ENCODE results near the gene RUNX1. TPM values are rescaled to one million over a fixed set of nuclear protein-coding genes. Genes with fewer than 3 reads are reported as not detected.
A peak's percentile ranks its signal among the peaks of the same experiment; 100 is the strongest.
"Not testable (repeated sequence)": the region's sequence is repeated elsewhere in the genome, so short reads cannot be mapped to it uniquely, and the experiment has no call there.

RUNX1 gene
- total and polyA plus RNA-seq, 5 experiments from 2014 or later: 13.1 to 69.0 (median 22.6) TPM

DNA sequence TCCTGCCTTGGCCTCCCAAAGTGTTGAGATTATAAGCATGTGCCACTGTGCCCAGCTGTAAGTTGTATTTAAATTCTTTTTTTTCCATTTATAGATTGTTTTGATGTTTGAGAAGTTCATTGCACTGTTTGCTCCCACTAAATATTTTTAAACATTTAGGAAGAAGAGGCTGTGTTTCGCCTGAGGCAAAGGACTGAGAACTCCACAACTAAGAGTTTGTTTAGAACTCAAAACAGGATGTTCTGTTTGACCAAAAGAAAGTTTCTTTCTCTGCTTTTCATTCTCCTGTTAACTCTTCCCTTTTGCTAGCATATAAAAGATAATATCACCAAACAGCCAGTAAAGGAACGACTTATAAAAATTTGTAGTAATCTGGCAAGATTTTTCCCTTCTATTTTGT is 87.0 kb downstream of the RUNX1 start:
- ATAC-seq: no peak
- POLR2A ChIA-PET: no interaction called here
- no peaks in the 10 kb centered on the region for H3K27me3 Mint-ChIP-seq
- DNase-seq: no peak
- peak overlapping the region; percentile 34 to 71 (median 60) for H3K4me3 Mint-ChIP-seq
- H3K4me1 Mint-ChIP-seq: peaks cover 44 to 84% (median 77%) of the 10 kb centered on the region in 4 donors
- no peaks in the 10 kb centered on the region for H3K9me3 Mint-ChIP-seq
- H3K36me3 Mint-ChIP-seq: peaks cover 0 to 29% (median 2%) of the 10 kb centered on the region in 3 donors
- H3K27ac Mint-ChIP-seq: peak overlapping the region; percentile 1 to 86 (median 67)

DNA sequence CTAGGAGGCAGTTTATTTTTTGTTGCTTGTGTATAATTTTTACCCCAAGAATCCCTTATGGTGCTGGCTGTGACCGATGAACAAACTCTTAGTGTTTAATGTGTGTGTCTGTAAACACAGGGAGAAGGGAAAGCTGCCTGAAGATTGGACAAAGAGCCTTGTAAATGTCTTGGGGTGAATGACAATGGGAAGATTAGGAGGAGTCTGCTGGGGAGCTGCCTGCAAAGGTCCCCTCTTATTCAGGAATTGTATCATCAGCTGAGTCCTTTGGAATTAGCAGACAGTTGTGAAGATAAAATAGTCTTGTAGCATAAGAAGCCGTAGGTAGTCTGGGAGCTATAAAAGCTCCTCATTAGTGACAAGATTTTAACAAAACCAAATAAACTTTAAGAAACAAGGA is 88.4 kb downstream of the RUNX1 start:
- Mint-ChIP-seq H3K4me1 (peaks cover 48 to 86% (median 82%) of the 10 kb centered on the region in 4 donors), H3K4me3 (peak overlapping the region in 1 of 10 donors; percentile 3)
- POLR2A ChIA-PET: interaction anchor here (1.1 to 1.3 kb wide), 2 partner anchors 14 to 87 kb away, joined by 3 to 4 read pairs; no protein-coding TSS in a partner anchor

DNA sequence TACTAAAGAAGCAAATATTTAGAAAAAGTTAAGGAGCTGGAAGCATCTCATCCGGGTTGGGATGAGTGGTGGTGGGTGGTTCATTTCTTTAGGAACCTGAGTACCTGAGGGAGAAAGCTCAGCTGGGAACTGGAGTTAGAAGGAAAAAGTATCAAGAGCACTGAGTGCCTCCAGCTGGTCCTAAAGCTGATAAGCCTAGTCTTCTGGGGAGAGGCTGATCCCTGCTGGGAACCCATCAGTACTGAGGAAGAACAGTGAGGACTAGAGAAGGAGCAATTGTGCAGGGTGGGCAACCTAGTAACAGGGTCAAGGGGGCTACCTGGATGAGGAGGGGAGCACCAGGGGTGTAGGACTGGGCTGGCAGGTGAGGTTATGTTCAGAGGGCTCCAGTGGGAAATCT is 89.5 kb downstream of the RUNX1 start:
- peaks cover 5 to 29% (median 19%) of the 10 kb centered on the region in 3 donors for H3K36me3 Mint-ChIP-seq
- H3K4me3 Mint-ChIP-seq: peak overlapping the region in 2 of 10 donors; percentile 26 to 41
- H3K27me3 Mint-ChIP-seq: no peaks in the 10 kb centered on the region
- H3K27ac Mint-ChIP-seq: peak overlapping the region in 5 of 10 donors; percentile 13 to 71 (median 57)
- ATAC-seq (no peak), DNase-seq (no peak)
- peaks cover 45 to 83% (median 81%) of the 10 kb centered on the region in 4 donors for H3K4me1 Mint-ChIP-seq
- POLR2A ChIA-PET: interaction anchor here (0.6 kb wide), 1 partner anchor 22 kb away, joined by 3 read pairs; no protein-coding TSS in a partner anchor
- H3K9me3 Mint-ChIP-seq: peaks cover 0 to 3% (median 0%) of the 10 kb centered on the region in 9 donors

More for the DNA sequence above, 88.4 kb downstream of the RUNX1 start:
- peak overlapping the region in 3 of 10 donors; percentile 13 to 57 (median 26) for H3K27ac Mint-ChIP-seq
- DNase-seq (no peak), ATAC-seq (no peak)
- peaks cover 5 to 35% (median 13%) of the 10 kb centered on the region in 3 donors for H3K36me3 Mint-ChIP-seq
- H3K27me3 Mint-ChIP-seq: no peaks in the 10 kb centered on the region
- H3K9me3 Mint-ChIP-seq: peaks cover 0 to 3% (median 0%) of the 10 kb centered on the region in 9 donors

DNA sequence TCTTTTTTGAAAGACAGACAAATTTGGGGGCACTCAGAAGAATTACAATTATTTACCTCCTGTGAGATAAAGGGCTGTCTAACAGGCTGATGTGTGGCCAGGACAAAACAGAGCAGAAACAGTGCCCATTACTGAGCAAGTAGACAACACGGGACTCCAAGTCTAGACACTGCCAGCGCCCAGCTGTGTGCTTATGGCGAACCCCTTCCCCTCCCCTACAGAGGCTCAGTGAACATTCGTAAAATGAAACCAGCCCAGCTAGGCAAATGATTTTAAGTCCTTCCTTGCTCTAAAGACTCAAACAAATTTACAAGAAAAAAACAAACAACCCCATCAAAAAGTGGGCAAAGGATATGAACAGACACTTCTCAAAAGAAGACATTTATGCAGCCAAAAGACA is 91.1 kb downstream of the RUNX1 start:
- peaks cover 42 to 83% (median 81%) of the 10 kb centered on the region in 4 donors for H3K4me1 Mint-ChIP-seq
- POLR2A ChIA-PET: interaction anchor here (2.0 kb wide), 1 partner anchor 16 kb away, joined by 4 read pairs; no protein-coding TSS in a partner anchor
- ATAC-seq (no peak), DNase-seq (no peak)
- H3K27ac Mint-ChIP-seq: peak overlapping the region in 4 of 10 donors; percentile 31 to 77 (median 41)
- peaks cover 0 to 3% (median 0%) of the 10 kb centered on the region in 9 donors for H3K9me3 Mint-ChIP-seq
- no peaks in the 10 kb centered on the region for H3K27me3 Mint-ChIP-seq
- H3K36me3 Mint-ChIP-seq: peaks cover 5 to 24% (median 19%) of the 10 kb centered on the region in 3 donors
- peak overlapping the region in 2 of 10 donors; percentile 12 to 18 for H3K4me3 Mint-ChIP-seq

DNA sequence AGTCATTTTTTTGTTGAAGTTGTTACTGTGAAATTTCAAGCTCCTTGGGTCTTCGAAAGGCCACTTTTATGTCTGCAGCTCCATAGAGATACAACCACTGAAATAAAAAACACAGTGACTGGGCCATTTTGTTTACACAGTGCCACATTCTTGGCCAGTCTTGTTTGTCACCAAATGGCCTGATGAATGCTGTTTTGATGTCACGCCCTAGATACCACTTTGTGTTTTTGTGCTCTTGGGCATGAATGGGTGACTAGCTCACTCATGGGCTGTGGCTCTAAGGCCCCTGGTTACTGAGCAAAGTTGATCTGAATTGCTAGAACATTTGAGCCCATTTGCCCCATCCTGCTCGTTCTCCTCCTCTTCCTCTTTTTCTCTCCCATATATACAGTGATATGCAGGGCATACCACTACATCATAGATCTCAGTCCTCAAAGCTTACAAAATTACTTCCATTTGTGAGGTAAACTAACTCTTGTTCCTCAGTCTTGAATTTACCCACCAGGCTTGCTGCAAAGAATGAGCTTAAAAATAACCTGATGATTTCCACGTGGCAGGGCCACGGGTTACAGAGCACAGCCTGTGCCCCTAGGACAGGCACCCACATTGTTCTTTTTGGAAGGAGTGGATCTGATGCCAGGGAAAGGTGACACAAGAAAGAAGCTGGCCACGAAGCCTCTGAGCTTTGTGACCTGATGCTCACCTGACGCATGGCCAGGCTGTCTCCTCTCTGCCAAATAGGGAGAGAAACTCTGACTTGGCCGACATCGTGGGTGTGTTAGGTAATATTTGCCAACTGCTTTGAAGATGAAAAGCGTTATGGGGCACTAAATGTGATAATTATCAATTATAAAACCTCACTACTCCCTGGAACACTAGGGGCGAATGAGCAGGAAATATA is 92.4 kb downstream of the RUNX1 start:
- Mint-ChIP-seq H3K4me3 (peak overlapping the region in 2 of 10 donors; percentile 14 to 22), H3K27ac (peak overlapping the region in 7 of 10 donors; percentile 0 to 81 (median 13)), H3K9me3 (peaks cover 0 to 3% (median 0%) of the 10 kb centered on the region in 9 donors), H3K36me3 (peaks cover 5 to 28% (median 19%) of the 10 kb centered on the region in 3 donors), H3K4me1 (peaks cover 37 to 80% (median 78%) of the 10 kb centered on the region in 4 donors), H3K27me3 (no peaks in the 10 kb centered on the region)
- POLR2A ChIA-PET: interaction anchor here (1.1 to 2.0 kb wide), 2 partner anchors 18 to 91 kb away, joined by 3 to 4 read pairs; no protein-coding TSS in a partner anchor
- DNase-seq: no peak
- ATAC-seq: no peak

DNA sequence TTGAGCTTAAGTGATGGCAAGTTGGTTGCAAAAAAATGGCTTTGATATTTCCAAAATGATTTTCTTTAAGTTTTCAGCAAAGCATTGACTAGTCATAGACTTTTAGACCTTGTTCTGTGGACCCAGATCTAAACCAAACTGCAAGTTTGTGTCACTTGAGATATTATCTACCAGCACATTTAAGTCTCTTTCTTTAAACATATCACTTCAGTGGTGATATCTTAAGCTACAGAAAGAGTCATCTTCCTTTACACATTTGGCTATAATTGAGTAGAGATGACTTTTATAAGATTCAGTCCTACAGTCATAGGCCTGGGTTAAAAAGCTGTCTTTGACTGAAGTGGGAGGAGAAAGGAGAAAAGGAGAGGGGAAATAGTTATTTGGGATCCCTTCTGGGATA is 95.2 kb downstream of the RUNX1 start:
- Mint-ChIP-seq H3K36me3 (peaks cover 5 to 28% (median 19%) of the 10 kb centered on the region in 3 donors), H3K27ac (peak overlapping the region in 4 of 10 donors; percentile 39 to 86 (median 50)), H3K4me1 (peaks cover 34 to 76% (median 70%) of the 10 kb centered on the region in 4 donors), H3K9me3 (peaks cover 0 to 3% (median 0%) of the 10 kb centered on the region in 9 donors), H3K4me3 (no peak overlapping the region), H3K27me3 (no peaks in the 10 kb centered on the region)
- ATAC-seq: no peak
- DNase-seq: no peak
- POLR2A ChIA-PET: interaction anchor here (0.9 to 1.2 kb wide), 2 partner anchors 9 to 39 kb away, joined by 3 to 5 read pairs; no protein-coding TSS in a partner anchor

DNA sequence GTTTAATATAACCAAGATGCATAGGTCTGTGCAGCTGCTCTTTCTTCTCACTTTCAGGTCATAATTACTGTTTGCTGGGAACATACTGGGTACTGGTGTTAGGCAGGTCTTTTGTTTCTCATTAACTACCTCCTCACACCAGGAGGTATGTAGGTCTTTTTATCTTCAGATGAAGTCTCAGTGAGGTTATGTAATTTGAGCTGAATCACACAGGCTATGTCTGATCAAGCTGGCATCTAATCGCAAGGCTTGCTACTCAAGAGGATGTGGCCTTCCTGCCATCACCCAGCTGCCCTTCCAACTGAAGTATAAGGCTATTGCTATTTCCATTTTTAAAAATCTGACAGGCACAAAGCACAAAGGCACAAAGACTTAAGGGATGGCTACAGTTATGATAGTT is 96.4 kb downstream of the RUNX1 start:
- ATAC-seq: peak in 1 of 2 donors; percentile 33
- Mint-ChIP-seq H3K4me1 (peaks cover 33 to 80% (median 74%) of the 10 kb centered on the region in 4 donors), H3K27me3 (no peaks in the 10 kb centered on the region), H3K27ac (peak overlapping the region in 5 of 10 donors; percentile 26 to 74 (median 63)), H3K36me3 (peaks cover 5 to 26% (median 17%) of the 10 kb centered on the region in 3 donors), H3K9me3 (peaks cover 0 to 3% (median 0%) of the 10 kb centered on the region in 9 donors), H3K4me3 (peak overlapping the region in 2 of 10 donors; percentile 25 to 56)
- no peak for DNase-seq
- POLR2A ChIA-PET: interaction anchor here (0.6 to 1.0 kb wide), 2 partner anchors 15 to 16 kb away, joined by 3 to 4 read pairs; no protein-coding TSS in a partner anchor

DNA sequence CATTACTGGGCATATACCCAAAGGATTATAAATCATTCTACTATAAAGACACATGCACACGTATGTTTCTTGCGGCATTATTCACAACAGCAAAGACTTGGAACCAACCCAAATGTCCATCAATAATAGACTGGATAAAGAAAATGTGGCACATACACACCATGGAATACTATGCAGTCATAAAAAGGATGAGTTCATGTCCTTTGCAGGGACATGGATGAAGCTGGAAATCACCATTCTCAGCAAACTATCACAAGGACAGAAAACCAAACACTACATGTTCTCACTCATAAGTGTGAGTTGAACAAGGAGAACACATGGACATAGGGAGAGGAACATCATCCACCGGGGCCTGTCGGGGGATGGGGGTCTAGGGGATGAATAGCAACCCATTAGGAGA is 97.2 kb downstream of the RUNX1 start:
- not testable (repeated sequence) for DNase-seq, H3K4me3 Mint-ChIP-seq, H3K27me3 Mint-ChIP-seq, ATAC-seq, H3K9me3 Mint-ChIP-seq
- POLR2A ChIA-PET: interaction anchor here (0.6 kb wide), 1 partner anchor 17 kb away, joined by 3 read pairs; no protein-coding TSS in a partner anchor
- Mint-ChIP-seq H3K27ac (peak overlapping the region in 1 of 10 donors; percentile 26), H3K4me1 (peaks cover 35 to 80% (median 74%) of the 10 kb centered on the region in 4 donors), H3K36me3 (peaks cover 4 to 22% (median 17%) of the 10 kb centered on the region in 3 donors)

DNA sequence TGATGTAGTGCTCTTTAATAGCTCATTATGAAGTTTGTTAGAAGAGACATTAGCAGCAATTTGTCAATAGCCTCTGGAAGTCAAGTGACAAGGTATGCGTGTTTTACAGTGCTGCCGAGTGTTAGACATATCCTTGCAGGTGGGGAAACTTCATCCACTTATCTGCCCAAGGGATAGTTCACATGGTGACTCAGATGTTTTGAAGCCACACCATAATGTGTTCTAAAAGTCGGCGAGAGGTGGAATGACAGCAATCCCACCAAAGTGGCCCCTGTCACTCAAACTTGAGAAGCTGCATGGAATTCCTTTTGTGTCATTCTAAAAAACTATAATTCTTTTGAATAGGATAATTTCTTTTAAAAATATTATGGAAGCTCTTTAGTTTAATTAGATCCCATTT is 98.1 kb downstream of the RUNX1 start:
- H3K9me3 Mint-ChIP-seq: peaks cover 0 to 2% (median 0%) of the 10 kb centered on the region in 9 donors
- no peaks in the 10 kb centered on the region for H3K27me3 Mint-ChIP-seq
- peaks cover 0 to 16% (median 9%) of the 10 kb centered on the region in 3 donors for H3K36me3 Mint-ChIP-seq
- H3K27ac Mint-ChIP-seq: no peak overlapping the region
- ATAC-seq: no peak
- no peak overlapping the region for H3K4me3 Mint-ChIP-seq
- DNase-seq: no peak
- H3K4me1 Mint-ChIP-seq: peaks cover 39 to 80% (median 75%) of the 10 kb centered on the region in 4 donors
- POLR2A ChIA-PET: interaction anchor here (0.6 kb wide), 1 partner anchor 78 kb away, joined by 3 read pairs; no protein-coding TSS in a partner anchor

DNA sequence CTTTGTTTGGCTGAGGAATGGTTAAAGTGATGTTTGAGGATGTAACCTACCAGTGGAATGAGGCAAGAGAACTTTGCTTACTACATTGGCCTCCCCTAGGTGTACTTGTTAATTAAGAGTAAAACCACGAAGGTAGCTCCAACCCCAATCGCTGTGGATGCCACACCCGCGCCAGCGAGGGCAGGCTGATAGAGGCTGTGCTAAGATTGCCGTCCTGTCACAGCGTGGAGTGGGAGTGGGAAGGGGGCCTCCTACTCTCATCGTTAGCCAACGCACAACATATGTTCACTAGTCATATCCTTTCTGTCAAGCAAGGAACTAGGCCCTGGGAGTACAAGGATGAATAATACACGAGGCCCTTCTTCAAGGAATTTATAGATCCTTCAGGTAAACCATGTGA is 99.6 kb downstream of the RUNX1 start:
- peaks cover 0 to 11% (median 0%) of the 10 kb centered on the region in 3 donors for H3K36me3 Mint-ChIP-seq
- POLR2A ChIA-PET: no interaction called here
- H3K4me3 Mint-ChIP-seq: peak overlapping the region in 1 of 10 donors; percentile 11
- H3K27ac Mint-ChIP-seq: peak overlapping the region in 5 of 10 donors; percentile 11 to 68 (median 20)
- ATAC-seq (no peak), DNase-seq (no peak)
- no peaks in the 10 kb centered on the region for H3K27me3 Mint-ChIP-seq
- peaks cover 0 to under 1% (median 0%) of the 10 kb centered on the region in 9 donors for H3K9me3 Mint-ChIP-seq
- peaks cover 40 to 84% (median 75%) of the 10 kb centered on the region in 4 donors for H3K4me1 Mint-ChIP-seq

DNA sequence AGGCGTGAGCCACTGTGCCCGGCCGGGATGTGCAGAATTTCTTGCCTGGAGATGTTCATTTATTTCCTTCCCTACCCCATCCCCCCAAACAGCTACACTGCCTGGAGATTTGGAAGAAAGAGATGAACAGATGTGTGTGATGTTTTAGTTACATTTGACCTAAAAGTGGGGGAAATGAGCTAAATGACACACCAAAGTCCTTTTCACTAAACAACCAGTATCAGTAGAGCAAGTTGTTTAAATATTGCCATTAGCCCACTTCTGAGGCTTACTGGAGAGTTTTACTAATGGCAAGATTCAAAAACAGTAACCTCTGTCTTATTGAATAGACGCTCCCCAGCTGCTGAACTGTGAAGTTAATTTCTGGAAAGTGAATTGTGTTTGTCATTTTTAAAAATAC is 100.1 kb downstream of the RUNX1 start:
- H3K9me3 Mint-ChIP-seq: no peaks in the 10 kb centered on the region
- no peak for ATAC-seq
- POLR2A ChIA-PET: no interaction called here
- peak overlapping the region in 3 of 10 donors; percentile 18 to 68 (median 20) for H3K27ac Mint-ChIP-seq
- peaks cover 41 to 84% (median 75%) of the 10 kb centered on the region in 4 donors for H3K4me1 Mint-ChIP-seq
- H3K36me3 Mint-ChIP-seq: peaks cover 0 to 8% (median 0%) of the 10 kb centered on the region in 3 donors
- no peaks in the 10 kb centered on the region for H3K27me3 Mint-ChIP-seq
- no peak overlapping the region for H3K4me3 Mint-ChIP-seq
- no peak for DNase-seq

DNA sequence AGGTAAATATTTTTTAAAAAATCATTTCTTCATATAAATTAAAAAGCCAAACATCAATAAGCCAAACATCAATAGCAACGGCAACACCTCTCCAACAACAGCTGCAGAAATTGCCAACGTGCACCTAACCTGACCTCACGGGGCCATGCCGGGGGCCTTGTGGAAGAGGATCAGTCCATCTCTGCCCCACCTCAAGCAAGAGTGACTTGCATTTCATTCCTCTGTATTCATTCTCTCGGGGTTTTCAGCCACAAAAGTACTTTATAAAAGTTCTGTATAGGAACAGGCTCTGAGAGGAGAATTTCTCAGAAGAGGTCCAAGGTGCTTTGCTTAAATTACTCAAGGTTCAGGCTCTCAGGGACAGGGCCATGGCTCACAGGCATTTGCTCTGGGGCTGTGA is 100.9 kb downstream of the RUNX1 start:
- ATAC-seq: no peak
- no peaks in the 10 kb centered on the region for H3K27me3 Mint-ChIP-seq
- H3K4me3 Mint-ChIP-seq: no peak overlapping the region
- no peaks in the 10 kb centered on the region for H3K9me3 Mint-ChIP-seq
- H3K36me3 Mint-ChIP-seq: peaks cover 0 to 8% (median 0%) of the 10 kb centered on the region in 3 donors
- no peak for DNase-seq
- H3K4me1 Mint-ChIP-seq: peaks cover 40 to 84% (median 71%) of the 10 kb centered on the region in 4 donors
- peak overlapping the region in 2 of 10 donors; percentile 44 to 45 for H3K27ac Mint-ChIP-seq
- POLR2A ChIA-PET: interaction anchor here (0.9 kb wide), 1 partner anchor 22 kb away, joined by 3 read pairs; no protein-coding TSS in a partner anchor

Measured in naive thymus-derived CD8-positive, alpha-beta T cell (primary cell).